Coronary artery (tissue), 2 donors: ENCODE data around the gene MICALL2.

Experiments used
- DNase-seq: peaks from one replicate; pipeline ENCODE4 v3.0.0-alpha.2; 2017; ENCODE audit warnings: low spot score
- H3K27ac ChIP-seq, 2 donors: fragments of 200-600 bp; sonication (generic); one replicate each; pipeline ENCODE4 v1.5.1; 2016 to 2019
- H3K4me3 ChIP-seq: fragments of 200-600 bp; sonication (generic); 2 replicates; pipeline ENCODE4 v1.5.1; 2016; ENCODE audit warnings: mild to moderate bottlenecking, moderate library complexity
- TF ChIP-seq, protein P1 (sequence below): fragments of 200-600 bp; sonication (generic); IDR thresholded peaks from one replicate; pipeline ENCODE4 v1.5.1; 2019; ENCODE audit warnings: antibody characterized with exemption

Gene MICALL2

DNA sequence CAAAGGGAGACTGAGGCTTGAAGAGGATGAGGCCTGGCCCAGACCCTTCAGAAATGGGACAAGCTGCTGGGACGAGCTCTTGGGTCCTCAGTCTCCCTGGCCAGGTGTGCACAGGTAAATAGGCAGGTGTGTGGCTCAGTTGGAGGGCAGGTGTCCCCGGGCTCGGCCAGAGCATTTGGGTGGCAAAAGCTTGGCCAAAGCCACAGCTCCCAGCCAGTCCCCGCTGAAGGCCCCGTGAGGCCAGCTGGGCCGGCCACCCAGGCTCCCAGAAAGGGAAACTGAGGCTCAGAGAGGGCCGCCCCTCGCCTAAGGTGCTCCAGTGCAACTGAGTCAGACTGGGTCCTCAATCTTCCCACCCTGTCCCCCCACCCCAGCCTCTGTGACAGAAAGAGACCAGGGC, 37.3 kb downstream of the MICALL2 start:
- no peak for DNase-seq
- Histone ChIP-seq H3K27ac (no peak overlapping the region), H3K4me3 (no peak overlapping the region)
- TF ChIP-seq, protein P1, sequence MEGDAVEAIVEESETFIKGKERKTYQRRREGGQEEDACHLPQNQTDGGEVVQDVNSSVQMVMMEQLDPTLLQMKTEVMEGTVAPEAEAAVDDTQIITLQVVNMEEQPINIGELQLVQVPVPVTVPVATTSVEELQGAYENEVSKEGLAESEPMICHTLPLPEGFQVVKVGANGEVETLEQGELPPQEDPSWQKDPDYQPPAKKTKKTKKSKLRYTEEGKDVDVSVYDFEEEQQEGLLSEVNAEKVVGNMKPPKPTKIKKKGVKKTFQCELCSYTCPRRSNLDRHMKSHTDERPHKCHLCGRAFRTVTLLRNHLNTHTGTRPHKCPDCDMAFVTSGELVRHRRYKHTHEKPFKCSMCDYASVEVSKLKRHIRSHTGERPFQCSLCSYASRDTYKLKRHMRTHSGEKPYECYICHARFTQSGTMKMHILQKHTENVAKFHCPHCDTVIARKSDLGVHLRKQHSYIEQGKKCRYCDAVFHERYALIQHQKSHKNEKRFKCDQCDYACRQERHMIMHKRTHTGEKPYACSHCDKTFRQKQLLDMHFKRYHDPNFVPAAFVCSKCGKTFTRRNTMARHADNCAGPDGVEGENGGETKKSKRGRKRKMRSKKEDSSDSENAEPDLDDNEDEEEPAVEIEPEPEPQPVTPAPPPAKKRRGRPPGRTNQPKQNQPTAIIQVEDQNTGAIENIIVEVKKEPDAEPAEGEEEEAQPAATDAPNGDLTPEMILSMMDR: no peak

- no peak overlapping the region for H3K4me3 ChIP-seq
- TF ChIP-seq, protein P1: no peak
- no peak for DNase-seq
- no peak overlapping the region for H3K27ac ChIP-seq
These were observed 38.1 kb downstream of the MICALL2 start for GRCh38 chr7:1421020-1421790.

DNA sequence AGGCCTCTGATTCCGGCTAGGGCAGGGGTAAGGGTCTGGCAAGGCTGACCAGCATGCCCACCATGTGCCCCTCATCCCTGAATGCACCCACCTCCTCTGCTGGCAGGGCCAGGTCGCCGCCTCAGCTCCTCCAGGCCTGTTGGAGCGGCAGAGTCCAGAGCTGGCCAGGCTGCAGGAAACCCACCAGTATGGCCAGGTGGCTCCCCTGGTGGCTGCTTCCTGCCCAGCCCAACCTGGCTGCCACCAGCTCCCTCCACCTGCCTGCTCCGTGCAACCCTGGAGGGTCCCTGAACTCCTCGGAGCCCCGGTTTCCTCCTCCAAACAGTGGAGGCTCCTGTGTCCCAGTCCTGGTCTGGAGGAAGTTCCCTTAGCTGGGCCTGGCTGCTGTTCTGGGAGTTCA, 39.6 kb downstream of the MICALL2 start:
- Histone ChIP-seq H3K4me3 (no peak overlapping the region), H3K27ac (no peak overlapping the region)
- TF ChIP-seq, protein P1: no peak
- DNase-seq: no peak

DNA sequence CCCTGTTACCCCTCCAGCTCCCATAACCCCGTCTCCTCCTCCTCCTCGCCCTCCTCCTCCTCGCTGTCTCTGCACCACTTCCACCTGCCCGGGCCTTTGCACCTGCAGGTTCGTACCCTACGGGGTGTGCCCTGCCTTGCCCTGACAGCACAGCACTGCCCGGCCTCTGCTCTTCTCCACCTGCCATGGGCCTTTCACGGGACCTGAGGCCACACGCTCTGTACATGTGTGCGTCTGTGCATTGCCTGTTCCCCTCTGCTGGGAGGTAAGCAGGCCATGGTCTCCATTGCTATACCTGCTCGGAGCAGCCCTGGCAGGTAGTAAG, 40.0 kb downstream of the MICALL2 start:
- TF ChIP-seq, protein P1: no peak
- no peak for DNase-seq

GRCh38 chr7:1418505-1419309, 40.6 kb downstream of the MICALL2 start:
- TF ChIP-seq, protein P1: no peak
- Histone ChIP-seq H3K4me3 (no peak overlapping the region), H3K27ac (no peak overlapping the region)
- DNase-seq: no peak

More for the DNA sequence above, 40.0 kb downstream of the MICALL2 start:
- H3K27ac ChIP-seq: no peak overlapping the region
- H3K4me3 ChIP-seq: no peak overlapping the region

- Histone ChIP-seq H3K27ac (no peak overlapping the region), H3K4me3 (no peak overlapping the region)
- TF ChIP-seq, protein P1: no peak
- no peak for DNase-seq
These were observed 43.8 kb downstream of the MICALL2 start for GRCh38 chr7:1415389-1415990.
